GM23248 (cell line): ENCODE results near the gene CD52. TPM values are rescaled to one million over a fixed set of nuclear protein-coding genes. Genes with fewer than 3 reads are reported as not detected.
A peak's percentile ranks its signal among the peaks of the same experiment; 100 is the strongest.

ENCODE experiments used
- DNase-seq: peaks from one replicate; pipeline ENCODE4 v3.0.0-alpha.2; 2015
- H2AFZ ChIP-seq: fragments of 200-600 bp; sonication (generic); 2 replicates; pipeline ENCODE4 v1.6.1; 2016; ENCODE audit warnings: antibody characterized with exemption
- H3F3A ChIP-seq: fragments of 200-600 bp; sonication (generic); 2 replicates; pipeline ENCODE4 v1.6.1; 2016; ENCODE audit warnings: mild to moderate bottlenecking, antibody characterized with exemption, mixed run types; ENCODE audit not compliant: insufficient read depth
- H3K27ac ChIP-seq: fragments of 200-600 bp; sonication (generic); 2 replicates; pipeline ENCODE4 v1.5.1; 2016; ENCODE audit warnings: mild to moderate bottlenecking
- H3K27me3 ChIP-seq: fragments of 200-600 bp; sonication (generic); replicated peaks from 2 replicates; pipeline ENCODE4 v1.6.1; 2016; ENCODE audit warnings: mild to moderate bottlenecking; ENCODE audit not compliant: insufficient read depth
- H3K36me3 ChIP-seq: fragments of 200-600 bp; sonication (generic); 2 replicates; pipeline ENCODE4 v1.6.1; 2016; ENCODE audit warnings: low read depth, mild to moderate bottlenecking
- H3K4me1 ChIP-seq: fragments of 200-600 bp; sonication (generic); 2 replicates; pipeline ENCODE4 v1.6.1; 2016; ENCODE audit warnings: mild to moderate bottlenecking; ENCODE audit not compliant: insufficient read depth
- H3K4me2 ChIP-seq: fragments of 200-600 bp; sonication (generic); one replicate; pipeline ENCODE4 v1.6.1; 2016; ENCODE audit warnings: mild to moderate bottlenecking; ENCODE audit not compliant: unreplicated experiment
- H3K4me3 ChIP-seq: fragments of 200-600 bp; sonication (generic); 2 replicates; pipeline ENCODE4 v1.5.1; 2016; ENCODE audit warnings: mild to moderate bottlenecking
- H3K79me2 ChIP-seq: fragments of 200-600 bp; sonication (generic); 2 replicates; pipeline ENCODE4 v1.6.1; 2016; ENCODE audit warnings: mild to moderate bottlenecking; ENCODE audit not compliant: insufficient read depth
- H3K9ac ChIP-seq: fragments of 200-600 bp; sonication (generic); 2 replicates; pipeline ENCODE4 v1.6.1; 2016; ENCODE audit warnings: mild to moderate bottlenecking
- H3K9me2 ChIP-seq: fragments of 200-600 bp; sonication (generic); 2 replicates; pipeline ENCODE4 v1.6.1; 2016; ENCODE audit warnings: mixed run types, mild to moderate bottlenecking, moderate library complexity; ENCODE audit not compliant: insufficient read depth
- H3K9me3 ChIP-seq: fragments of 200-600 bp; sonication (generic); one replicate; pipeline ENCODE4 v1.6.1; 2017; ENCODE audit warnings: low read depth
- H4K20me1 ChIP-seq: fragments of 200-600 bp; sonication (generic); 2 replicates; pipeline ENCODE4 v1.6.0; 2016; ENCODE audit not compliant: insufficient read depth
- EZH2 ChIP-seq: fragments of 200-600 bp; sonication (generic); IDR thresholded peaks from 2 replicates; pipeline ENCODE4 v1.6.1; 2018; ENCODE audit warnings: antibody characterized with exemption, mild to moderate bottlenecking; ENCODE audit not compliant: insufficient read depth, poor library complexity, severe bottlenecking
- EZH2phosphoT487 ChIP-seq: fragments of 200-600 bp; sonication (generic); IDR thresholded peaks from 2 replicates; pipeline ENCODE4 v1.6.1; 2018; ENCODE audit warnings: antibody characterized with exemption, moderate library complexity, mild to moderate bottlenecking, low read depth; ENCODE audit not compliant: insufficient read depth
- WGBS, 2 experiments: methylation state at CpG; one replicate each; pipeline ENCODE4 v1.1.6; 2015 to 2017; ENCODE audit warnings: low lambda C conversion rate in 2 of 2, low coverage in 1 of 2; ENCODE audit errors: missing lambda C conversion rate in 2 of 2; 5-methylcytosine and 5-hydroxymethylcytosine counted together
- in situ Hi-C: fragments of 300-500 bp; cut with MboI; formaldehyde crosslinking; loops from 2 replicates; pipeline ENCODE4 v1.15.0; 2020
- polyA plus RNA-seq: library from polyadenylated mRNA; unstranded; fragments of >200 nt; fragmentation: Nextera tagmentation; extraction: Ambion mirVana; gene quantifications from 2 replicates; pipeline ENCODE4 v1.2.1, GENCODE V29; 2016
- total RNA-seq: library from RNA; depleted of rRNA; stranded (reverse); fragments of >200 nt; shearing (Covaris generic); gene quantifications from 2 replicates; pipeline ENCODE4 v1.2.3, GENCODE V29; 2014

The CD52 gene
- total and polyA plus RNA-seq, 2 experiments from 2014 or later: not detected

- 66 to 71% methylated on average over 4 of the region's 4 CpGs for WGBS, 2 experiments
- Histone ChIP-seq H3K36me3 (0 out of 2 replicates have a peak, but pooled peaks cover 8% of the 10 kb centered on the region), H3K9me2 (no peaks in the 10 kb centered on the region), H3K27ac (peak overlapping the region; percentile 95), H3K4me1 (peaks cover 49% of the 10 kb centered on the region), H3K9me3 (no peaks in the 10 kb centered on the region), H3K4me3 (no peak overlapping the region), H3K9ac (peak overlapping the region; percentile 87; the same call in 1 of the 2 replicates), H2AFZ (no peak overlapping the region), H3K27me3 (no peaks in the 10 kb centered on the region), H3K4me2 (no peak overlapping the region), H3F3A (peaks cover 68% of the 10 kb centered on the region), H3K79me2 (peaks cover 34% of the 10 kb centered on the region), H4K20me1 (peaks cover 3% of the 10 kb centered on the region; the same call in 1 of the 2 replicates)
- in situ Hi-C loops: no loop called here
- TF ChIP-seq EZH2: no peak
- TF ChIP-seq EZH2phosphoT487: no peak
- DNase-seq: peak; percentile 52
These were observed 34.4 kb upstream of the CD52 start for GRCh38 chr1:26283279-26283853.

- Histone ChIP-seq H3K27me3 (no peaks in the 10 kb centered on the region), H3K4me3 (peak overlapping the region; percentile 34; the same call in 1 of the 2 replicates), H3K4me2 (peak overlapping the region; percentile 64), H2AFZ (no peak overlapping the region), H3K9me2 (no peaks in the 10 kb centered on the region), H3F3A (peaks cover 63% of the 10 kb centered on the region), H3K79me2 (peaks cover 34% of the 10 kb centered on the region), H3K36me3 (0 out of 2 replicates have a peak, but pooled peaks cover 8% of the 10 kb centered on the region), H3K9ac (peak overlapping the region; percentile 52), H3K27ac (peak overlapping the region; percentile 95), H3K4me1 (peaks cover 43% of the 10 kb centered on the region), H4K20me1 (peaks cover 3% of the 10 kb centered on the region; the same call in 1 of the 2 replicates), H3K9me3 (no peaks in the 10 kb centered on the region)
- 86 to 90% methylated on average over 12 of the region's 12 CpGs for WGBS, 2 experiments
- in situ Hi-C loops: no loop called here
- DNase-seq: peak; percentile 33
- TF ChIP-seq EZH2phosphoT487: no peak
- TF ChIP-seq EZH2: no peak
These were observed 33.7 kb upstream of the CD52 start for GRCh38 chr1:26283871-26284596.

- Histone ChIP-seq H4K20me1 (peaks cover 3% of the 10 kb centered on the region; the same call in 1 of the 2 replicates), H3K9me3 (no peaks in the 10 kb centered on the region), H3K36me3 (0 out of 2 replicates have a peak, but pooled peaks cover 8% of the 10 kb centered on the region), H2AFZ (no peak overlapping the region), H3K4me3 (peak overlapping the region; percentile 34; the same call in 1 of the 2 replicates), H3K27ac (peak overlapping the region; percentile 95), H3K9me2 (no peaks in the 10 kb centered on the region), H3K27me3 (no peaks in the 10 kb centered on the region), H3K4me2 (peak overlapping the region; percentile 64), H3K9ac (peak overlapping the region; percentile 52), H3K79me2 (peaks cover 34% of the 10 kb centered on the region), H3F3A (peaks cover 57% of the 10 kb centered on the region), H3K4me1 (peaks cover 38% of the 10 kb centered on the region)
- in situ Hi-C loops: no loop called here
- DNase-seq: peak; percentile 100
- TF ChIP-seq EZH2phosphoT487 (no peak), EZH2 (no peak)
- WGBS, 2 experiments: 24 to 25% methylated on average over 22 of the region's 22 CpGs
These were observed 33.0 kb upstream of the CD52 start for GRCh38 chr1:26284597-26285347.
